ENCODE results near the gene SYTL2.

DNA sequence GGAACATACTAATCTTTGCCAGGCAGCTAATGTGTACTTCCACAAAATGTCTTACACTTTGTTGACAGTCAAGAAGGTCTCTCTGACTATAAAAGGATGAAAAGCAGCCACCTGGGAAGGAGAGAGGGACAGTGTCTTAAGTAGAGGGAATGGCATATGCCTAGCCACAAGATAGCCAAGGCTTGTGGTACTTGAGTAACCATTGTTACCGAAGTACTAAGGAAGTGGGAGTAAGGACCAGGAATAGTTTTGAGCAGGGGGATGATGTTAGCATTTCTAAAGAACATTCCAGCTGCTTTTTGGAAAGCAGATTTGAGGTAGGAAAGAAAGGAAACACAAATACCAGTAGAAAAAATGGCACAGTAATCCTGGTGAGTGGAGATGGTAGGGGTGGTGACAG, 159.8 kb downstream of the SYTL2 start:
- TF ChIP-seq, protein P1, sequence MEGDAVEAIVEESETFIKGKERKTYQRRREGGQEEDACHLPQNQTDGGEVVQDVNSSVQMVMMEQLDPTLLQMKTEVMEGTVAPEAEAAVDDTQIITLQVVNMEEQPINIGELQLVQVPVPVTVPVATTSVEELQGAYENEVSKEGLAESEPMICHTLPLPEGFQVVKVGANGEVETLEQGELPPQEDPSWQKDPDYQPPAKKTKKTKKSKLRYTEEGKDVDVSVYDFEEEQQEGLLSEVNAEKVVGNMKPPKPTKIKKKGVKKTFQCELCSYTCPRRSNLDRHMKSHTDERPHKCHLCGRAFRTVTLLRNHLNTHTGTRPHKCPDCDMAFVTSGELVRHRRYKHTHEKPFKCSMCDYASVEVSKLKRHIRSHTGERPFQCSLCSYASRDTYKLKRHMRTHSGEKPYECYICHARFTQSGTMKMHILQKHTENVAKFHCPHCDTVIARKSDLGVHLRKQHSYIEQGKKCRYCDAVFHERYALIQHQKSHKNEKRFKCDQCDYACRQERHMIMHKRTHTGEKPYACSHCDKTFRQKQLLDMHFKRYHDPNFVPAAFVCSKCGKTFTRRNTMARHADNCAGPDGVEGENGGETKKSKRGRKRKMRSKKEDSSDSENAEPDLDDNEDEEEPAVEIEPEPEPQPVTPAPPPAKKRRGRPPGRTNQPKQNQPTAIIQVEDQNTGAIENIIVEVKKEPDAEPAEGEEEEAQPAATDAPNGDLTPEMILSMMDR (conservative IDR thresholded peaks at IDR 0.05 in 1 of 2, IDR thresholded peaks at IDR 0.05 in 1 of 2; ENCODE audit: low read depth in 1 of 2, low read length in 2 of 2), result no peak
- TF ChIP-seq EZH2 (IDR thresholded peaks at IDR 0.05; ENCODE audit: low read length, missing control alignments), result no peak
